ENCODE results near the gene GREB1.

The GREB1 gene

DNA sequence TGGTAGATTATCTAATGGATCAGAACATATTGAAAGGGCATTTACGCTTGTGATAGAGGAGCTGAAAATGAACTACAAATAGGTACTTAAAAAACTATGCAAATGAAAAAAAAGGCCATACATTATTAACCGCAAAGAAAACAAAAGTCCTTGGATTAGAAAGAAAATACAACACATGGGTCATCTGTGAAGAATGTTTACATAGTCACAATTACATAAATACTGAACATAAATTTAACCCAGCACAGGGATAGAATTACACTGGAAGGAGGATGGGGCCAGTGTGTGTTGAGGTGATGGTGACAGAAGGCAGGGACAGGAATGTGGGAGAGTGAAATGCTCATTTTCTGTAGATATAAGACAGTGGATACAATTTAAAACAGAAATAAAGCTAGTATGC is 129.6 kb downstream of the GREB1 start:
- Histone ChIP-seq H3K4me3 (ENCODE audit: low read length) (no peak overlapping the region), H3K9me3 (ENCODE audit: insufficient read depth, low read length) (peaks cover 3% of the 10 kb centered on the region; the same call in 1 of the 2 replicates), H3K27ac (ENCODE audit: low read length) (no peak overlapping the region), H3K4me1 (ENCODE audit: low read length) (no peaks in the 10 kb centered on the region), H3K9ac (ENCODE audit: low read length) (no peak overlapping the region), H4K20me1 (ENCODE audit: insufficient read depth, low read length) (no peaks in the 10 kb centered on the region), H3K36me3 (replicated peaks; ENCODE audit: low read depth, low read length) (no peaks in the 10 kb centered on the region), H3K4me2 (ENCODE audit: low read length) (no peak overlapping the region), H3K79me2 (ENCODE audit: low read length) (no peaks in the 10 kb centered on the region), H3K27me3 (ENCODE audit: low read depth, low read length) (peaks cover 8% of the 10 kb centered on the region; the same call in 1 of the 2 replicates), H2AFZ (ENCODE audit: low read depth, low read length) (no peak overlapping the region)
- TF ChIP-seq CTCF (IDR thresholded peaks at IDR 0.05; ENCODE audit: low read depth, low read length) (no peak), EZH2phosphoT487 (IDR thresholded peaks at IDR 0.05; ENCODE audit: low read depth) (no peak)

DNA sequence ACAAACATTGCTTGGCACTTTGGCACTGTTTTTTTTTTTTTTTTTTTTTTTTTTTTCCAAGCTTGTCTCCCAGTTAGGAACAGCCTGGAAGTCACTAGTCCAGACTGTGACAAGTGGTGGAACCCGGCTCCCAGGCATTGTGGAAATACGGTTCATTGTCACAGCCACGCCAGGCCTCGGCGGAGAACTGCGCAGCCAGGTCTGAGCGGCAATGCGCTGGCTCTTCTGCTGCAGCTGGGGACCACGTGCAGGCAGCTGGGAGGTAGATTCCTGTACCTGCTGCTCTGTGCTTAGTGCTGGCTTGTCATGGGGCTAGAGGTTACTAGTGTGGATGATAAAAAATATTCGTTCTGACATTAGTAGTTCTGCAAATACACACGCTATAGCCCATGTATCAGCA is 131.2 kb downstream of the GREB1 start:
- peaks cover 8% of the 10 kb centered on the region; the same call in 1 of the 2 replicates for H3K27me3 ChIP-seq (ENCODE audit: low read depth, low read length)

DNA sequence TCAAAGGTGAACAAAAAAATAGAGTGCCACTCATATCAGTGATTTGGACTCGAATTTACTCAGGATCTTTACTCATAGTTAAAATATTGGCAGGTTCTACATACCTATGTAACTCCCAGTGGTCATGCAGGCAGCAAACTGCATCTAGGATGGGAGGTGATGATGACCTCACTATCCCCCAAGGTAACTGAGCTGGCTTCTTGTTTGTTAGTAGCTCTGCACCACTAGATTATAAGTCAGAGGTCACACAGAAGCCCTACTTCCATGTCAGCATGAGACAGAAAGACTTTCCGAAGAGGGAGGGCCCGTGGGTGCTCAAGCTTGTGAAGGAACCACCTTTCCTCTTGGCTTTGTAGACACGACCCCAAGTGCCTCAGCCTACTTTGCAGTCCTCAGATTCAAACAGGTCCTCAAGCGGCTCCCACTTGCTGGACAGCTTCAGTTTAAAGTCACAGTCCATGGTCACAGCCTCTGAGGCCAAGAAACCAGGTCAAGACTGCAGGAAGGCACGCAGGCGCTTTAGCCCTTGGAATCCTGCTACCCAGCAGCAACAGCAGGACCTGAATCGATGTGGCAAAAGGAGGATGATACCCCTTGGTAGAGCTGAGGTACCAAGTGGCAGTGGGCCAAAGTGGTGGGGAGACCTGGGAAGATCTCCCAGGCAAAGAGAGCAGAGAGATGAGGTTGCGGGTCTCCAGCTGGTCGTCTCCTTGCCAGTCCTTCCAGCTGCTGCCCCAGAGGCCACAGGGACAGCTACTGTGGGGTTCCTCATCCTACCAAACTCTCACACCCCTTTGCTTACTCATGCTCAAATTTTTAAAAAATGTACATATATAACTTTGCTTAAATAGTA is 131.9 kb downstream of the GREB1 start:
- Histone ChIP-seq H2AFZ (ENCODE audit: low read depth, low read length) (no peak overlapping the region), H3K4me1 (ENCODE audit: low read length) (no peaks in the 10 kb centered on the region), H3K79me2 (ENCODE audit: low read length) (no peaks in the 10 kb centered on the region), H3K9ac (ENCODE audit: low read length) (no peak overlapping the region), H3K4me3 (ENCODE audit: low read length) (no peak overlapping the region), H3K4me2 (ENCODE audit: low read length) (no peak overlapping the region), H3K27me3 (ENCODE audit: low read depth, low read length) (peaks cover 7% of the 10 kb centered on the region; the same call in 1 of the 2 replicates), H4K20me1 (ENCODE audit: insufficient read depth, low read length) (no peaks in the 10 kb centered on the region), H3K9me3 (ENCODE audit: insufficient read depth, low read length) (peaks cover 3% of the 10 kb centered on the region; the same call in 1 of the 2 replicates), H3K27ac (ENCODE audit: low read length) (no peak overlapping the region), H3K36me3 (replicated peaks; ENCODE audit: low read depth, low read length) (no peaks in the 10 kb centered on the region)
- TF ChIP-seq EZH2phosphoT487 (IDR thresholded peaks at IDR 0.05; ENCODE audit: low read depth) (no peak), CTCF (IDR thresholded peaks at IDR 0.05; ENCODE audit: low read depth, low read length) (no peak)

More for the DNA sequence above, 131.2 kb downstream of the GREB1 start:
- no peak overlapping the region for H3K4me3 ChIP-seq (ENCODE audit: low read length)
- H3K4me1 ChIP-seq (ENCODE audit: low read length) = no peaks in the 10 kb centered on the region
- H3K79me2 ChIP-seq (ENCODE audit: low read length) = no peaks in the 10 kb centered on the region
- H3K9ac ChIP-seq (ENCODE audit: low read length) = no peak overlapping the region
- TF ChIP-seq EZH2phosphoT487 (IDR thresholded peaks at IDR 0.05; ENCODE audit: low read depth) (no peak), CTCF (IDR thresholded peaks at IDR 0.05; ENCODE audit: low read depth, low read length) (no peak)
- no peak overlapping the region for H2AFZ ChIP-seq (ENCODE audit: low read depth, low read length)
- no peak overlapping the region for H3K4me2 ChIP-seq (ENCODE audit: low read length)
- no peak overlapping the region for H3K27ac ChIP-seq (ENCODE audit: low read length)
- H3K9me3 ChIP-seq (ENCODE audit: insufficient read depth, low read length) = peaks cover 3% of the 10 kb centered on the region; the same call in 1 of the 2 replicates
- H4K20me1 ChIP-seq (ENCODE audit: insufficient read depth, low read length) = no peaks in the 10 kb centered on the region
- no peaks in the 10 kb centered on the region for H3K36me3 ChIP-seq (replicated peaks; ENCODE audit: low read depth, low read length)

DNA sequence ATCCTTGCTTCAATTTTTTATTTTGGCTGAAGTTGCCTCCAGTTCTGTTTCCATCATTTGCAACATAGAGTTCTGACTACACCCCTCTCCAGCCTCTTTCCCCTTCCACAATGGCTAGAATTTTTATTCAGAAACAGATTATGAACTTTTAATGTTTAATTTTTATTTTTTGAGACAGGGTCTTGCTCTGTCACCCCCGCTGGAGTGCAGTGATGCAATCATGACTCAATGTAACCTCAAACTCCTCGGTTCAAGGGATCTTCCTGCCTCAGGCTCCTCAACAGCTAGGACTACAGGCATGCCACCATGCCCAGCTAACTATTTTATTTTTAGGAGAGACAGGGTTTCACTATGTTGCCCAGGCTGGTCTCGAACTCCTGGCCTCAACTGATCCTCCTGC is 133.3 kb downstream of the GREB1 start:
- Histone ChIP-seq H3K4me3 (ENCODE audit: low read length) (no peak overlapping the region), H3K27ac (ENCODE audit: low read length) (no peak overlapping the region), H3K79me2 (ENCODE audit: low read length) (no peaks in the 10 kb centered on the region), H2AFZ (ENCODE audit: low read depth, low read length) (no peak overlapping the region), H3K4me1 (ENCODE audit: low read length) (peaks cover under 1% of the 10 kb centered on the region), H4K20me1 (ENCODE audit: insufficient read depth, low read length) (no peaks in the 10 kb centered on the region), H3K27me3 (ENCODE audit: low read depth, low read length) (no peaks in the 10 kb centered on the region), H3K9ac (ENCODE audit: low read length) (no peak overlapping the region), H3K36me3 (replicated peaks; ENCODE audit: low read depth, low read length) (no peaks in the 10 kb centered on the region), H3K9me3 (ENCODE audit: insufficient read depth, low read length) (peaks cover 3% of the 10 kb centered on the region; the same call in 1 of the 2 replicates), H3K4me2 (ENCODE audit: low read length) (no peak overlapping the region)
- TF ChIP-seq EZH2phosphoT487 (IDR thresholded peaks at IDR 0.05; ENCODE audit: low read depth) (no peak), CTCF (IDR thresholded peaks at IDR 0.05; ENCODE audit: low read depth, low read length) (no peak)

All from OCI-LY3 (cell line).